GM19463 (cell line): ENCODE measurements around the gene CADM1.

Experiments
- ATAC-seq: cut with Tn5 transposase; IDR thresholded peaks from one replicate; pipeline ENCODE4 v1.9.1; 2021; ENCODE audit warnings: mild to moderate bottlenecking, moderate library complexity; ENCODE audit not compliant: unreplicated experiment

The CADM1 gene

DNA sequence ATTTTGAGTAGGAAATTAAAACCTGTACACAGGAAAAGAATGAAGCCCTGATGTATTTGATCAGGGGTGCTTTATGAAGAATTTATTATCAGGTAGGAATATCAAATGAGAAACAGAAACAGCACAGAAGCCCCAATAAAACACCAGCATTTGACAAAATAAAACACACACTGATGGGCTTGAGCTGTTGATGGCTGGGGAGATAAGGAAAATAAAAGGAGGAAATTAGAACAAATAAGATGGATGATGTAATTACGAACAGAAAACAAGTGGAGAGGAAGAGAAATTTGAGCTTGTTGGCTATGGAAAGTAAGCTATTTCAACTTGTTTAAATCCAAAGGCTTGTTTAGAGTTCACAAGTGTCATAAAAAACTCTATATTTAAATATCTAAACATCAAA, 213.7 kb downstream of the CADM1 start:
- ATAC-seq = no peak

- no peak for ATAC-seq
Observed at GRCh38 chr11:115287266-115287665, 216.9 kb downstream of the CADM1 start.

- no peak for ATAC-seq
Observed at GRCh38 chr11:115286614-115287013, 217.6 kb downstream of the CADM1 start.

DNA sequence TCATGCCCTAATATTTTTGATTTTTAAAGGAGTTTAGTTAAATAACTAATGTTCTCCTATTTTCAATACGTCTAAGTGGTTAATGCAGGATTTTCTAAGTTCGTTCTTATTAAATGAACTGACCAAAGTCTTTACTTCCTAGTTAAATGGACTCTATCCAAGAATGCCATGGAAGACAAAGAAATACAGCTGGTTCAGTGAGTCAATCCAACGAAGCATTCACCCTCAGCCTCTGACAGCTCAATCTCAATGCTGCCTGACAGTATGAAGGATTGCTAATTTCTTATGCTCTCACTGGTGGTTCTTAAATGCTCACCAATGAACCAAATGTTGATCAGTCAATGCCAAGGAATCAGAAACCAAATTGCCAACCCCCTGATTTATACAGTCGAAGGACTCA, 219.4 kb downstream of the CADM1 start:
- no peak for ATAC-seq

GRCh38 chr11:115282923-115283322, 221.3 kb downstream of the CADM1 start:
- no peak for ATAC-seq

GRCh38 chr11:115280775-115281174, 223.4 kb downstream of the CADM1 start:
- ATAC-seq = no peak

DNA sequence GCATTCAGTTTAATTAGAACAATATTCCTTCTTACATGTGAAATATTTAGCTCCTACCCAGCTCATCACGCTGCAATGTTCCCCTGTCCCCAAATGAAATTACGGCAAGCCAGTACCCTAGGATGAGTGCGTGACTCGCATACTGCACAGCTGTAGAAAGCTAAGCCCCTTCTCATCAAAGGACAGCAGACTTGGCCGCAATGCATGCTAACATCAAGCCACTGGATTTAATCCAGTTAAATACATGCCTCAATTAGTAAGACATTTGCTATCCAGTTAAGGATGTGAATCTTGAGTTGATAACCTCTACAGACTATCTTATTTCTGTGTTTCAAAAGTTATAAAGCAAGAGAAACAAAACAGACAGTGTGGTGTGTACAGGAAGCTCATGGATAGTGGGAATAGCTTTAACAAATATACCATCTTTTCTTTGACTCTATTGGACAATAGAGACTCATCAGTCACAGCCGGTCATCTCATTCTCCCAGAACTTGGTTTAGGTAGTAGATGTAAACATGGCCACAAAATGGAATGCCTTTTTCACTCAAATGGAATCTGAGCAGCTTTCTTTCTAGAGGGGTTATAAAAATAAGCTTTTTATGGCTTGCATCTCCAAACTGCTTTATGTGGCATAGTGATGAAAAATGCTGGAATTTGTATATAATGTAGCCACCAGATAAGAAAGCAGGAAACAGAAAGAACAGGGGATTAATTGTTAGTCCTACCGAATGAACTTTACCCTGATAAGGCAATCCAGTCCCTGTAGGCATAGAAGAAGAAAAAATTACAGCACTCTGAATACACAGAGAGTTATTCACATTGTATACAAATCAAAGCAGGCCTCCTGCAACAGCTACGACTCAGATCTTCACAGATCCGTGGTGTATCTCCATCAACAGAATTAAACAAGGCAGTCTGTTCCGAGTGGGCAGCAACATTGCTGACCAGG, 224.1 kb downstream of the CADM1 start:
- no peak for ATAC-seq

GRCh38 chr11:115276799-115277198, 227.4 kb downstream of the CADM1 start:
- no peak for ATAC-seq

DNA sequence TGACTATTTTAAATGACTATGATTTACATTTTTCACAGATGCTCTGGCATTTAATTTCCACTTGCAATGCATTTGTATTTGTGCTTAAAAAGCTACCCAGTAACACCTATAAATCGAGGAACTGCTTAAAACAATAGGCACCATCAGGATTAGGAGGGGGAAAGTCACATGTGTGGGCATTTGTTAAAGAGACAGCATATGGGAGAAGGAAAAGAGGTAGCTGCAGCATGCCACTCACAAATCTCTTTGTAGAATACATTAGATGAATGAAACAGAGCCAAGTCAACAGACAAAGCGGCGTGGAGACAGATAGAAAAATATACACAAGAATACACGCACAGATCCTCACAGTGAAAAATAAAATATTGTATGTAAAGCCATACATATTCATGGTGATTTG, 228.0 kb downstream of the CADM1 start:
- no peak for ATAC-seq

- ATAC-seq = no peak
Observed at GRCh38 chr11:115275045-115275444, 229.2 kb downstream of the CADM1 start.

DNA sequence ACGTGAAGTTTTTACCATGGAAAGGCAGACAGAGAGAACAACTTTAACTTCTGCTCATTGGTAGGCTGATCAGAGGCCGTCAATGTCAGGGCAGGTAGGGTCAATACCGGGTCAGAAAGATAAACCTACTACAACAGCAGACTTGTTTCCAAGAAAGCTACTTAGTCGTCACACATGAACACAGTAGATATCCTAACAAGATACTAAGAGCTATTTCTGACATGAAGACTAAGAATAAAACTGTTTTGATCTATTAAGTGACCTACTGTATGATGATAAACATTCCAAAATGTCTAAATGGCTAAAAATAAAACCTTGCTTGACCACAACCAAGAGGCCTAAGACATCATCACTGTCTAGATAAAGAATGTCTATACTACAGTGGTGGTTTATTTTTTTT, 231.3 kb downstream of the CADM1 start:
- ATAC-seq = no peak

DNA sequence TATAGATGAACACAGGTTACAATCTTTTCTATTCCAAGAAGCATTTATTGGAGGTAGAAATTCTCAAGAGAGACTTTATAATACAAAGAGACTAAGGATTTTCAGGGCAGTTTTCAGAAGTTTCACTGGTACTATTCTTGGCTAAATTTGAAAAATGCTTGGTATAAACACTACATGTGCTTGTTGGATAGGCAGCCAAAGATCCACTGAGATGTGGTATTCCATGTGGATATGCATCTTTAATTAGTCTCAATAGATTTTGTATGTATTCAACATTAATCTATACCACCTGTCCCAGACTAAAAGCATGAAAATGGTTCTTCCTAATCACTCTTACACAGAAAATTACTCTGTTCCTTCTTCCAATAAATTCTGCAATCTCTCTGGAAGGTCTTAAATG, 232.6 kb downstream of the CADM1 start:
- no peak for ATAC-seq

- ATAC-seq = no peak
Observed at GRCh38 chr11:115269191-115269950, 234.8 kb downstream of the CADM1 start.

DNA sequence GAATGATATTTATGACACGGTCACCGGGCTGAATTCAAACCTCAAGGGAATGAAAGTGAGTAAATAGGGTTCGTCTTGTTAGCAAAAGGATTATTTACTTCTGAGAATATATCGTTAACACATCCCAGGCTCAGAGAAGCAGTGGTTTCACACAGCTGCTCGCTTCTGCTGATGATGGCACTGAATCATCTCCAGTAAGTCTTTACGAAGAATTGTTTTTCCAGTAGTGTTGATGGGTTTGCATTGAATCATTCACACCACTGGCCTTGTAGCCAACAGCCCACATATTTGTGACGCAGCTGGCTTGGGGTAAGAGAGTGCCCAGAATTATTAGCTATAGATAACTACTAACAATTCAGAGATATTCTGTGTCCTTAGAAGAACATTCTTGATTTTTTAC, 236.3 kb downstream of the CADM1 start:
- ATAC-seq = no peak

DNA sequence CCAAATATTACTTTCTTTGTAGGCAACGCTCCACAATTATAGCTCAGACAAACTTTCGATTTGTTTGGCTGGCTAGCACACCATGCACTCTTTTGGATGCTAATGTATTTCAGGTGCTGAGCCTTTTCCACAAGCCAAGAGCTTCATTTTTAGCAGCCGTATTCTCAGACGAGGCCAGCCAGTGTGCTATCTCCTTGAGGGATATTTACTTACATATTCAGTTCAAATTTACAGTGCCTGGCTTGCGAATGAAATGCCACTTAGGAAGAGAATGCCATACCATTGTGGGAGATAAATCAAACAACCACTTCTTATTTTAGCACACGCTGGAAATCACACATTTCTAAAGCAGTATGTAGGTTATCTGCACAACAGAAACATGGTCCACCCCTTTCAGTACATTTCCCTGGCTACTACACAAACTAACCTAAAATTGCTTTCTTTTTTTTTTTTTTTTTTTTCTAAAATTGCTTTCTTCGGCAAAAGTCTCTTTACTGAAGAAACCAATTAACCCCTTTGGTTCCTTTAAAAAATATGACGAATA, 236.9 kb downstream of the CADM1 start:
- no peak for ATAC-seq

- ATAC-seq = no peak
Observed at GRCh38 chr11:115266066-115266639, 238.1 kb downstream of the CADM1 start.

DNA sequence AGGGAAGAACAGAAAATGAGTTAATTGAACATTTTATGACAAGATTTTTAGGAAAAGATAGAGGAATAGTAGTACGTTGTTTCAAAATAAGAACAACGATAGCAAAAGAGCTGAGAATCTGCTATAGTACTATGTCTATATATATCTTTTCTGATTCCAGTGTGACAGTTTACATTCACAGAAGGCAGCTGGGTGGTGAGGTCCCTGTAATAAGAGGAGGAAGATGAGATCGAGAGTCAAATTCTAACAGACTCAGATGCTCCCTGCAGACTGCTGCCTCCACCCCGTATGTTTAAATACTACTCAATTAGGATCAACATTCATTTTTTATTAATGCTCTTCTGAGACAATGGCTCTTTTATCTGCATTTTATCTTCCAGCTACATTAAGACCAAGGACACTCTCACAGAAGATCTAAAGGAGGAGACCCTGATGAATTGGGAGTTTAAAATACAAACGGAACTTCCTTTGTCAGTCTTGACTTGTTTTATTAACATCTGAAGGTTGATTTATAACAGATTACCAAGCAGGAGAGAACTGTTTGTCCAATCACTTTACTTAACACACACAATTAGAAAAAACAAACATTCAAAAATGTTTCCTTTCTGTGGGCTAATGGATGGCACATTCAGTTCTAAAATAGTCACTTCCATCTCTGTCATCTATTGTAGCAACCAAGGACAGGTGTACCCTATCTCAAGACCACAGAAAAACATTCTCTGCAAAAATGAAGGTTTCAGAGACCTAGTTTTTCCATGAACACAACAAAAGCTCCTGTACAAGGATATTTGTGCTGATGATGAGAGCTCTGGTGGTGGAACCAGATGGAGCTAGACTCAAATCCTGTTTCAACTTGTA, 240.2 kb downstream of the CADM1 start:
- no peak for ATAC-seq

GRCh38 chr11:115258216-115258615, 246.0 kb downstream of the CADM1 start:
- no peak for ATAC-seq

GRCh38 chr11:115257678-115258077, 246.5 kb downstream of the CADM1 start:
- ATAC-seq = no peak

DNA sequence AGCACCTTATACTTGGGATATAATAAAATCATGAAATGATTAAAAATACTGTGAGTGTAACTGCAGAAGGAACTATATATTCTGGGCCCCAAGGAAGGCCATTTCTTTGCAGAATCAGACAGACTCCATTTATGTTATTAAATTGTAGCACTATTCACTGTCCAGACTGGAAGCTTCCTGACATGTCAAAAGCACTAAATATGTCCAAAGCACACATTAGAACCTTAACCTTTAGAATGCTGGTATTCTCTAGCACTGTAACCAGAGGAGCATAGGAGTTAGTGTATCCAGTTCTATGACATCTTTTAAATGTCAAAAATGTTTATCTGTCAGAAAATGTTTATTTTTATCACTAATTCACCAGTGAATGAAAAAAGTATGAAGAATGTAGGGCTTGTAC, 246.9 kb downstream of the CADM1 start:
- no peak for ATAC-seq
